ENCODE data around the gene PODNL1.

DNA sequence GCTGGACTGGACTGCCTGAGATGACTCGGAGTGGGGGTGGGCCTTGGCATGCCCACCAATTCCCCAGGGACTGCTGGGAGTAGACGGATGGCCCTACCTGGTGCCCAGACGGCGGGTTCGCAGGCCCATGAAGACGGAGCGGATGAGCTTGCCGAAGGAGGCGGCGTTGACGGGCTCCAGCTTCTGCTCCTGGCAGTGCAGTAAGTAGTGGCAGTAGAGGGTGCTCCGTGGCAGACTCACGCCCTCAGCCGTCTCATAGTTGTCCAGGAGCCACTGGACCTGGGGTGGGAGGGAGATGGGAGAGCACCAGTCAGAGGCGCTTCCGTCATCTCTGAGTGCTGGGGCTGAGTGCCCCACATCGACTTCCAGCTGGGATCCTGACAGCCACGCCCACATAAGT is 31.7 kb upstream of the PODNL1 start:
- TF ChIP-seq, protein P1, sequence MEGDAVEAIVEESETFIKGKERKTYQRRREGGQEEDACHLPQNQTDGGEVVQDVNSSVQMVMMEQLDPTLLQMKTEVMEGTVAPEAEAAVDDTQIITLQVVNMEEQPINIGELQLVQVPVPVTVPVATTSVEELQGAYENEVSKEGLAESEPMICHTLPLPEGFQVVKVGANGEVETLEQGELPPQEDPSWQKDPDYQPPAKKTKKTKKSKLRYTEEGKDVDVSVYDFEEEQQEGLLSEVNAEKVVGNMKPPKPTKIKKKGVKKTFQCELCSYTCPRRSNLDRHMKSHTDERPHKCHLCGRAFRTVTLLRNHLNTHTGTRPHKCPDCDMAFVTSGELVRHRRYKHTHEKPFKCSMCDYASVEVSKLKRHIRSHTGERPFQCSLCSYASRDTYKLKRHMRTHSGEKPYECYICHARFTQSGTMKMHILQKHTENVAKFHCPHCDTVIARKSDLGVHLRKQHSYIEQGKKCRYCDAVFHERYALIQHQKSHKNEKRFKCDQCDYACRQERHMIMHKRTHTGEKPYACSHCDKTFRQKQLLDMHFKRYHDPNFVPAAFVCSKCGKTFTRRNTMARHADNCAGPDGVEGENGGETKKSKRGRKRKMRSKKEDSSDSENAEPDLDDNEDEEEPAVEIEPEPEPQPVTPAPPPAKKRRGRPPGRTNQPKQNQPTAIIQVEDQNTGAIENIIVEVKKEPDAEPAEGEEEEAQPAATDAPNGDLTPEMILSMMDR (IDR thresholded peaks at IDR 0.05; ENCODE audit: low read depth, low read length, poor library complexity, severe bottlenecking): no peak
- no peak for TF ChIP-seq EZH2phosphoT487 (IDR thresholded peaks at IDR 0.05; ENCODE audit: borderline replicate concordance, low read length)
